HG02870 (cell line): Measurements from ENCODE around the gene IL34.

Source experiments
- ATAC-seq: cut with Tn5 transposase; IDR thresholded peaks from one replicate; pipeline ENCODE4 v1.9.1; 2021; ENCODE audit warnings: mild to moderate bottlenecking, moderate library complexity; ENCODE audit not compliant: unreplicated experiment

The IL34 gene

DNA sequence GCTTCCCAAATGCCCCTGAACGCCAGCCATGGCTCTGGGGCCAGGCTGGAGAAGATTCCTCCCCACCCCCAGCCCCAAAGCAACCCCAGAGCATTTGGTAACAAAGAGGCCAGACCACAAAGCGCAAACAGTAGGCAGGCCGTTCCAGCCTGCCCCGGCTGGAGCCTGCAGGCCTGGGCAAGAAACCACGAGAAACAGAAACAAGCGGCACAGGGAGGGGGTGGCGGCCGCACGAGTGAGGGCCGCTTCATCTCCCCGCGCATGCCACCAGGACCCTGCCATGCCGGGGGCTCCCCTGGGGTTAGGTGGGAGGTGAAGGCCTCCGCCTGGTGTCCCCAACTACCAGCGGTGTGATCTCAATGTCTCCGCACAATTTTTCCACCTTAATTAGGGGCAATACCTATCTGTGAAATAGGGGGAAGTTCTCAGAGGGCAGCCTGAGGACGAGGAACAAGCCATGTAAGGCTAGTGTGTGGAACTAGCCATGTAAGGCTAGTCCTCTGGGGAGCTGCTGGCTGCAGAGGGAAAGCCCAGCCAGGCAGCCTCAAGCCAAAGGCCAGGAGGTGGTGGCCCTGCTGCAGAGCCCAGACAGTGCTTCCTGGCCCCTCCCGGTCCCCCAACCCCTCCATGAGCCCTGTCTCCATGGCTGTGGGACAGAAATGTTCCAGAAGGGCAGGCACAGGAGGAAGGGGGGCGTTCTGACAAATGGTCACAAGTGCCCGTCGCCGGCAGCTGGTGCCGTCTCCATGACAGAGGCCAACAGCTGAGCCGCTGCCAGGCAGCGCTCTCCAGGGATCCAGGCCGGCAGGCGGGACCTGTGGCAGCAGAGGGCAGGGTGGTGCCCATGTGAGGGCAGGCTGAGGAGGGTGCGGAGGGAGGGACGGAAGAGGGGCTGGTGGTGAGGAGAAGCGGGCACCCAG is 54.0 kb downstream of the IL34 start:
- ATAC-seq = no peak

DNA sequence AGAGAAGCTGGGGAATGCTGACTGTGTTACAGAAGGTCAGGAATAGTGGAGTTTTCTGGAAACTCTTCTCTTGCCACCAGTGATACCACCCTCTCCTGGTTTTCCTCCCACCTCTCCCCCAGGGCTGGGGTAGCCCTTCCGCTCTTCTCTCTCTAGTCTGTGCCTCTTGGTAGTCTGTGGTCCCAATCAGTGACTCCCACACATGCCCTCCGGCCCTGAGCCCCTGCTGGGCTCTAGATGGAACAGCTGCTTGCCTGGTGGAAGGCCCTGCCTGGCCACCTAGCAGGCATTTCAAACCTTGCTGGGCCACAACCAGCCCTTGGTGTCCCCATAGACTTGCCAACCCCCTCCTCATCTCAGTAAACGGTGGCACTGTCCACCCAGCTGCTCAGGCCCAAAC is 54.7 kb downstream of the IL34 start:
- no peak for ATAC-seq

DNA sequence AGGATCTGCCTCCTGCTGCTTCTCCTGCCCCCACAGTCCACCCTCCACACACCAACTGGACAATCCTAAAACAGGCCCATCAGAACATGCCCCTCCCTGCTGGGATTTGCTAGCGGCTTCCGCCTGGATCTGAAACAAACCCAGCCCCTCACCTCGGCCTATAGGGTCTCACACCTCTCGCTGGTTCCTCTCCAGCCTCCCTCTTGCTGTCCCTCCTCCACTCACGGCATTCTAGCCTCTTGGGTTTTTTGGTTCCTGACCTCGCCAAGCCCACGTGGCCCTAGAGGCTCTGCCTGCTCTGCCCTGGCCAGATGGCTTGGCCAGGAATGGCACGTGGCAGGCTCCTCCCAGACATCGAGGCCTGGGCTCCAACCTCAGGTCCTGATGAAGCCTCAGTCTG is 55.2 kb downstream of the IL34 start:
- ATAC-seq = no peak

DNA sequence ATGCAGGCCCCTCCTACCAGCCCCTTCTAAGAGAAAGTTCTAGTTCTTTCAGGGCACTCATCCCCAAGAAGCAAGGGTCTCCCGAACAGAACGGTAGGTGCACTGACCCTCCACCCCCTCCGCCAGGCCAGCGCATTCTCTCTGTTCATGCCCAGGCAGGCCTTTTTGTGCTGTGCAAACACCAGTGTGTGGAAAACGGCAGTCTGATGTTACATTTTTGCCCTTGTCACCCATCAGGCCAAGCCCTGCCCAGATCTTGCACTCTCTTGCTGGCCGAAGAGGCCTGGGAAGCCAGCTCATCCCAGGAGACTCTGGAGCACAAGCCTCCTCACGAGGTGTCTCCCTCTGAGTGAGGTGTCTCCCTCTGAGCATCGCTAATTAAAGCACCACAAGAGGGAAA is 55.6 kb downstream of the IL34 start:
- no peak for ATAC-seq

DNA sequence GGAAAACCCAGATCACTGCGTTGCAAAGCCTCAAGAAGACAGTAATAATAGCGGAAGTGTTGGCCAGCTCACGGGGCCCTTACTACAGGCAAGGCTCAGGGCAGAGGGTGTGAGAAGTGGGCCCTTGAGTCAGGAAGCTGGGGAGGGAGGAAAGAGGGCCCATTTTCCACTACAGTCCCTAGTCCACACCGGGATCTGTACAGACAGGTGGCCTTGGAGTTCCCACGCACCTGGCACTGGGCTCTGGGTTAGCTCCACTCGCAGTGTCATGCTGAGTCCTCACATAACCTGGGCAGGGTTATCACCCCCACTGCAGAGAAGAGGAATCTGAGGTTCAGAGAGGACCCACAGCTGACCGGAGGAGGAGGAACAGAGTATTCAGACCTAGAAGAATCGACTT is 56.3 kb downstream of the IL34 start:
- no peak for ATAC-seq

DNA sequence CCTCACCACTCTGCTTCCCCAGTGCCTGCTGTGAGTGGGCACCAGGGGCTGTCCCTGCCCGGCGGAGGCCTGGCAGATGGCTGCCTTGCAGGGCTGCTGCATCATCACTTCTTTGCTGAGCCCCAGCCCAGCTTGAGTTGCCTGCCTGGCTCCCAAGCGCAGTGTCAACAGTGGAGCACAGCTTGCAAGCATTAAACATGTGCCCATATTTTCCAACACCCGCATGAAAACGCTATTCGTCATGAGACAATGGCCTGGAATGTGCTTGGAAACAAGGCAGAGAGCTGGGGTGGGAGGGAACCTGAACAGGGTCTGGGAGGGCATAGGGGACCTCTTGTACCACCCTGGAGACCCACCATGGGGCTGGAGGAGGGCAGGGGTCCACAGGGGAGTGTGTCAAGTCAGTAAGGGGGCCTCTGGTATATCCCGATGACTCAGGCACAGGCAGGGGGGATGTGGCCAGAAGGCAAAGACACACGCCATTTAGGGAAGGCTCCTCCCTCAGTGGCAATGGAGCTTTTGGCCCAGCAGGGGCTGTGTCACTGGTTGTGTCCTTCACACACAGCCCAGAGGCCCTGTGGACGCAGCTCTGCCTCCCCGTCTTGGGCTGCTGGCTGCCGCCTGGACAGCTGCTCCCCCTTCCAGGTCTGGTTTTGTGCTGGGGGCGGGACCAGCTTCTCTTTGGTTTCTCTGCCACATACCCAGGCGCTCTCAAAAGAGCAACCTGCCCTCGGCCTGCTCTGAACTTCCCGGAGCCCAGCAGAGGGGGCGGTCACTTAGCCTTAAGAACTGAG is 56.9 kb downstream of the IL34 start:
- ATAC-seq = no peak

DNA sequence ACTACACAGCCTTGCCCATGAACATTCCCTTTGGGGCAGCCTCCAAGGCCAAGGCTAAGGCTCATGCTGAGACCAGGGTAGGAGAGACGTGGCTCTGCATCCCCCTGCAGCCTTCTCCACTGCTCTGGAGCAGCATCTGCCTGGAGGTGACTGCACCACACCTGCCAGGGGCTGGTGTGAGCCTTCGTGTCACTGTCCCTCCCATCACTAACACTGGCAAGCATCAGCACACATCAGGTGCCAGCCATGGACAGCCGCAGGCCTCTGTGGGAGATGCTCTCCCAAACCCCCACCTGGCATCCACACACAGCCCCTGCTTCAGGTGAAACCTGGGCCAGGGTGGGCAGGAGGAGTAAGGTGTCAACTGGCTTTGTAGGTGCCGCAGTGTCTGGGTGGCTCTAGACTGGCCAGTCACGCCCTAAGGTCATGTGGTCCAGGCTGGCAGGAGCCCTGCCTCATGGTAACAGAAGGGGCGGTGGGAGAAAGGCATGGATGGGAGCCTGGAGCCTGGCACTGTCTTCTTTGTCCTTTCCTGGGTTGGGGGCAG is 57.5 kb downstream of the IL34 start:
- ATAC-seq = no peak

DNA sequence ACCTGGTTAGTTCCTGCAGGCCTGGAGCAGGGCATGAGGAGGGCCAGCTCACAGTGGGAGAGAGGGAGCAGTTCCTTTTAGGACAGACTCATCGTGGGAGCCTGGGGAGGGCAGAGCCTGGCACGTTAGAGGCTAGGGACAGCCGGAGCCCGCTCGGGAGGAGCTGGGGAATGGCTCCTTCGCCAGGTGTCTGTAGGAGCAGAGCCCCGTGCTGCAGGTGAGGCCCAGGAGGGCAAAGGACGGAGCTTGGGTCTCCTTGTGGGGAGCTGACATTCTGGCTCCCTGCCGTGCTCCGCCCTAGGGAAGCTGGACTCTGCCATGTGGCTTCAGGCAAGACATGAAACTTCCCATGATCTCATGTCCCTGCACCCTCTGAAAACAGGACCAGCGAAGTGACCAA is 58.2 kb downstream of the IL34 start:
- ATAC-seq = no peak

DNA sequence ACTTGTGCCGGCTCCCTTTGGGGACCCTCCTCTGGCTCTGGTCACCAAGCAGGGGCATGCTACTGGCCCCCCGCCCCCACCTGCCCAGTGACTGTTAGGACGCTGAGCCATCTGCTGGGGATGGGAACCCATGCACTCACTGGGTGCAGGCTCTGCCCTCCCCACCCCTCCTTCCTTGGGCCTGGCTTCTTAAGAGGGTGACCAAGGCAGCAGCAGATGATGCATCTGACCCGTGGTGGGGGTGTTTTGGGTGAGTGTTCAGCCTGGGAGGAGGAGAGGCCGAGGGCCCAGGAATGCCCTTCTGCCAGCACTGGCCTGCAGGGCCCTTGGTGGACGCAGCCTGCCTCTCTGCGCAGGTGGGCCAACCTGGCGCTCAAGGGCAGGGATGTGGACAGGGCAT is 58.7 kb downstream of the IL34 start:
- ATAC-seq = no peak

DNA sequence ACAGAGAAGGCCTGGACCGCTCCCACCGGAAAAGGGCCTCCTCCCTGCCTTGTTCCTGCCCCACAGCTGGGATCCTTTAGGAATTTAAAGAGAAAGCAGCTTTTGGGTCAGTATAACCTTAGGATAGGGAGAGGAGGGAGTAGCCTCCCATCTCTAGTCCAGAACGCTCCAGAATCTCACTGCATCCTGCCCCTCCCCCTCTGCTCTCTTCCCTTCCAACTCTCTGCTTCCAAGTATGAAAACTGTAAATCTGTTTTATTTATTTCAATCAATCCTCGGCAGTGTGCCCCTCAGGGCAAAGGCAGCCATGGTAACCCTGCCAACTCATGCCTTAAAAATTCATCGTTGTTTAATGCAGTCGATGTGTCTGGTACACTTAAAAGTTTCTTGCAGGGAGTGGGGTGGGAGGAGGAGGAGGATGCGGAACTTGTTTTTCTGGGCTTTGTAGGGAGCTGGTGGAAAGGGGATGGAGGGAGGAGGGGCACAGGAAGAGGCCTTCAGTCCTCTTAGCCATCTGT is 60.6 kb downstream of the IL34 start:
- no peak for ATAC-seq

DNA sequence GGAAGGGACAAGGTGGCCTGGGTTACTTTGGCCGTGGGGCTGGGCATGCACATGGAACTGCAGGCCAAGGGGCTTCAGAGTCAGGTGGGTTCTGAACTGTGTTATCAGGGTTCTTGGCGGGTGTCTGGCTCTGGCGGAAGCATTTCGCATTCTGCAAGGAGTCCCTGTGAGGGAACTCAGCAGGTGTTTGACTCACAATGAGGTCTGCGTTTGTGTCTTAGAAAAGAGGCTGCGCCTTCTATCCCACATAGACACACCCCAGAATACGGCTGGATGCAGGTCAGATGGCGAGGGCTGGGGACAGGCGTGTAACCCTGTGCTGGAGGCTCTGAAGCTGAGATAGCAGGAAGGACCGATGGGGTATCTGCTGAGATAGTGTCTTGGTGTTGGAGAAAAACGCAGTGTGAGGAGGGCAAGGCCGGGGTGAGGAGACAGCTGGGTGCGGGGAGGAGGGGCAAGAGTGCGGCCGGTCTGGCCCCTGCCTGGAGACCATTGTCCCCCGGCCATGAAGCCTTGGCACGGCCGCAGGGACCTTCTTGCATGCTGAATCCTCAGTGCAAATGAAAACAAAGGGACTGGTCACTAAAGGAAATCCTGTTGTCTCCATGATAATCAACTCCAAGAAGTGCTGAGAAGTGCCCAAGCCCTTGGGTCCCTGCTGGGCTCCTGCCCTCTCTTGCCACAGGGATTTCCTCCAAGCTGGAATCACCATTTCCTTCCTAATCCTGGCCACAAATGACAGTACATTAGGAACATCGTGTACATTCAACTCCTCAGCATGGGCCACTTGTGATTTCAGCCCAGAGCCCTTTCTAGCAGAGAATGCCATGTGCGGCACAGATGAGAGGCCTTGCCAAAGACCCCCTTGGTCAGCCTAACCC is 62.2 kb downstream of the IL34 start:
- ATAC-seq = no peak

DNA sequence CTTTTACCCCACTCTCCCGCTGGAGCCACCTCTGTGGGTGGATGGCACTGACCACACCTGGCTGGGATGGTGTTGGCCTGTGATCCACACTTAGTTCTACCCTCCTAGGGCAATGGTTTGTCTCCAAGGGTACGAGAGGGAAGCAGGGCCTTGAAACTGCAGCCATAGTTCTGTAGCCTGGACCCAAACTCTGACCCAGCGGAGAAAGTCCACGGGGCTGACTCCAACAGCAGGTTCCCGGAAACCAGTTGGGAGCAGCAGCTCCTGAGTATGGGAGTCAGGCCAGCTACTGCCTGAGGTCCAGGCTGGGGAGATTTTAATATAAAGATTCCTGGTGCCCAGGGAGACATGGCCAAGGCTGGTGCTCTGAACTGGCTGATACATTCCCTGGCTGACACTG is 63.1 kb downstream of the IL34 start:
- no peak for ATAC-seq

DNA sequence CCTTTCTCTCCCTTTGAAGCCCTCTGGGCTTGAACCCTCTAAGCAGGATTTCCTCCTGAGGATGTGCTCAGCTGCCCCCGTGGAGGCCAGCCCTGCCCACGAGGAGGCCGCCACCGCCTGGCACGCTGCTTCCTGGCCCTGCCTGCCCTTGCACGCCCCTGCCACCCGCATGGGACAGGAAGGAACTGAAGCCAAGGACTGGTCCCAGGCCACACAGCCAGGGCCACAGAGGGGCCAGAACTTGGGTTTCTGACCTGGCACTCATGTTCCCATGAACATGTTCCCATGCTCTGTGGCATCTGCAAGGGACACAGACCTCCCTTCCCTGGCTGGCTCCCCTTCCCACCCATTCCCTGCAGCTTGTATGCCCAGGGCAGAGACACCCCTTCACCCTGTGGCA is 63.6 kb downstream of the IL34 start:
- ATAC-seq = no peak
